K562 (cell line): ENCODE measurements around the gene THAP5. TPM values are rescaled to one million over a fixed set of nuclear protein-coding genes. Genes with fewer than 3 reads are reported as not detected.
A peak's percentile ranks its signal among the peaks of the same experiment; 100 is the strongest.

Source experiments
- ATAC-seq: fragments of 200-7000 bp; cut with Tn5 transposase; 3 replicates; pipeline ENCODE4 v1.9.1; 2020; ENCODE audit warnings: moderate library complexity
- BruUV-seq: library from RNA; stranded (reverse); fragments of 400-500 nt; replicated peaks from 2 replicates; lab custom pipeline; 2021; lab: Mats Ljungman, UMichigan
- CTCF ChIA-PET: fragments of 300-600 bp; formaldehyde crosslinking; extraction: SDS; loops from one replicate; lab custom pipeline; 2021; ENCODE audit warnings: low intra/inter-chr PET ratio; lab: Yijun Ruan, JAX
- POLR2A ChIA-PET: fragments of 300-600, 350-650 bp; sonication (Branson Sonifier 250); formaldehyde crosslinking; extraction: SDS; loops from one replicate; lab custom pipeline; 2021; ENCODE audit warnings: antibody characterized with exemption, inconsistent platforms; lab: Yijun Ruan, JAX
- DNase-seq, 4 experiments: peaks; one replicate each; pipeline versions ENCODE4 v3.0.0 to v3.0.0-alpha.2; 2011 to 2018; ENCODE audit warnings: low spot score in 3 of 4, mixed read lengths in 3 of 4; ENCODE audit errors: extremely low read depth in 1 of 4
- FAIRE-seq: peaks from 2 replicates; lab custom pipeline; 2011; peaks lifted over from hg19 to GRCh38; lab: Jason Lieb, UNC
- H2AFZ ChIP-seq: 2 replicates; pipeline ENCODE4 v1.6.0; 2011; ENCODE audit warnings: low read depth, low read length, control low read depth, inconsistent platforms
- H3K27ac ChIP-seq: fragments of 200-600 bp; 3 replicates; pipeline ENCODE4 v1.8.0; 2011; ENCODE audit warnings: low read depth, mild to moderate bottlenecking, control low read depth, inconsistent platforms, low read length, moderate library complexity, mixed read lengths; ENCODE audit errors: extremely low read depth
- H3K27me3 ChIP-seq, 2 experiments: fragments of 300-600 bp in 1 of 2; 2 replicates in 1 of 2; 3 replicates in 1 of 2; pipeline versions ENCODE4 v1.6.0 to v1.8.0; 2011; ENCODE audit warnings: inconsistent platforms in 2 of 2, low read length in 2 of 2, mild to moderate bottlenecking in 1 of 2, mixed read lengths in 1 of 2, moderate library complexity in 1 of 2; ENCODE audit not compliant: control insufficient read depth in 2 of 2, insufficient read depth in 2 of 2
- H3K36me3 ChIP-seq: fragments of 300-600 bp; 3 replicates; pipeline ENCODE4 v1.8.0; 2011; ENCODE audit warnings: mild to moderate bottlenecking, low read length, inconsistent platforms; ENCODE audit not compliant: control insufficient read depth, insufficient read depth
- H3K4me1 ChIP-seq, 2 experiments: fragments of 200-600 bp in 1 of 2; replicated peaks in 1 of 2; 2 replicates in 1 of 2; 3 replicates in 1 of 2; pipeline versions ENCODE4 v1.5.1 to v1.8.0; 2011; ENCODE audit warnings: inconsistent platforms in 2 of 2, low read length in 2 of 2, mild to moderate bottlenecking in 1 of 2, mixed read lengths in 1 of 2, moderate library complexity in 1 of 2; ENCODE audit not compliant: control insufficient read depth in 2 of 2, insufficient read depth in 2 of 2
- H3K4me2 ChIP-seq: 2 replicates; pipeline ENCODE4 v1.6.1; 2011; ENCODE audit warnings: low read length, control low read depth, inconsistent platforms, mixed read lengths; ENCODE audit not compliant: insufficient read depth
- H3K4me3 ChIP-seq: fragments of 200-600 bp; sonication (generic), shearing (Covaris generic); 2 replicates; pipeline ENCODE4 v1.5.1; 2016; ENCODE audit warnings: control low read depth, inconsistent platforms
- H3K79me2 ChIP-seq: fragments of 200-600 bp; 3 replicates; pipeline ENCODE4 v1.8.0; 2011; ENCODE audit warnings: low read length, inconsistent platforms; ENCODE audit not compliant: control insufficient read depth, insufficient read depth
- H3K9ac ChIP-seq, 2 experiments: 2 replicates each; pipeline versions ENCODE4 v1.6.0 to v1.6.1; 2011; ENCODE audit warnings: low read depth in 2 of 2, low read length in 2 of 2, control low read depth in 1 of 2, inconsistent platforms in 1 of 2, mild to moderate bottlenecking in 1 of 2, mixed read lengths in 1 of 2; ENCODE audit not compliant: insufficient read depth in 1 of 2
- H3K9me1 ChIP-seq: one replicate; pipeline ENCODE4 v1.6.0; 2011; ENCODE audit warnings: inconsistent platforms, mild to moderate bottlenecking, low read length, moderate library complexity; ENCODE audit not compliant: control insufficient read depth, insufficient read depth
- H3K9me3 ChIP-seq: replicated peaks from 2 replicates; pipeline ENCODE4 v1.5.1; 2011; ENCODE audit warnings: low read depth, low read length, inconsistent platforms; ENCODE audit not compliant: control insufficient read depth, insufficient read depth
- H4K20me1 ChIP-seq: replicated peaks from 2 replicates; pipeline ENCODE4 v1.6.1; 2011; ENCODE audit warnings: low read length, inconsistent platforms, mixed read lengths; ENCODE audit not compliant: control insufficient read depth, insufficient read depth
- FOXA3 ChIP-seq, 2 experiments: fragments of 450-650 bp in 1 of 2; sonication (generic) in 1 of 2; formaldehyde crosslinking; IDR thresholded peaks in 1 of 2; conservative IDR thresholded peaks in 1 of 2; 2 replicates each; pipeline versions ENCODE4 v1.4.0 to v1.8.0; 2020 to 2022; ENCODE audit warnings: mild to moderate bottlenecking in 2 of 2, missing genetic modification reagents in 1 of 2
- LEF1 ChIP-seq: fragments of 450-650 bp; IDR thresholded peaks from 2 replicates; pipeline ENCODE4 v1.6.1; 2016; ENCODE audit warnings: mild to moderate bottlenecking
- NFIC ChIP-seq: fragments of 450-650 bp; IDR thresholded peaks from 2 replicates; pipeline ENCODE4 v1.6.1; 2017; ENCODE audit warnings: mild to moderate bottlenecking, inconsistent platforms
- SMAD1 ChIP-seq: fragments of 150-350 bp; IDR thresholded peaks from 2 replicates; pipeline ENCODE4 v1.6.1; 2014; ENCODE audit warnings: low read length, low read depth; ENCODE audit not compliant: partially characterized antibody
- ZFPM2 ChIP-seq: fragments of 250-450 bp; sonication (Bioruptor Pico); IDR thresholded peaks from 2 replicates; pipeline ENCODE4 v1.5.1; 2022; ENCODE audit warnings: mild to moderate bottlenecking
- ZKSCAN8 ChIP-seq: fragments of 200-800 bp; sonication (Bioruptor generic); IDR thresholded peaks from 2 replicates; pipeline ENCODE4 v1.6.1; 2016; ENCODE audit warnings: missing genetic modification characterization, missing compliant biosample characterization
- ZNF175 ChIP-seq: fragments of 200-800 bp; sonication (Bioruptor generic); IDR thresholded peaks from 2 replicates; pipeline ENCODE4 v1.6.1; 2016; ENCODE audit warnings: low read depth, mild to moderate bottlenecking, missing genetic modification characterization, missing compliant biosample characterization
- ZNF232 ChIP-seq: sonication (generic); formaldehyde crosslinking; IDR thresholded peaks from 2 replicates; pipeline ENCODE4 v1.8.0; 2022; ENCODE audit warnings: mild to moderate bottlenecking, missing genetic modification reagents
- WGBS: fragments of 100-300 bp; shearing (Covaris generic); methylation state at CpG from one replicate; pipeline ENCODE4 v1.1.6; 2016; ENCODE audit warnings: low coverage, mixed read lengths; ENCODE audit not compliant: insufficient coverage; ENCODE audit errors: missing lambda C conversion rate; 5-methylcytosine and 5-hydroxymethylcytosine counted together
- in situ Hi-C: fragments of 300-500 bp; cut with MboI; formaldehyde crosslinking; loops from 4 replicates; pipeline ENCODE4 v1.15.0; 2018; ENCODE audit warnings: inconsistent platforms, mixed read lengths
- intact Hi-C: fragments of 100-400 bp; cut with micrococcal nuclease; formaldehyde crosslinking; loops from 2 replicates; pipeline ENCODE4 v1.14.2; 2022
- polyA plus RNA-seq, 8 experiments: library from polyadenylated mRNA; depleted of rRNA in 4 of 8; stranded (reverse) in 5 of 8; unstranded in 3 of 8; fragments of >200 nt; fragmentation: Nextera tagmentation in 2 of 8; fragmentation: Illumina TruSeq in 1 of 8; extraction: Ambion mirVana in 2 of 8; extraction: Trizol in 1 of 8; gene quantifications; 2 replicates each; pipeline versions ENCODE4 v1.2.1 to v1.2.3, GENCODE V29; 2011 to 2014; ENCODE audit warnings: inconsistent platforms in 1 of 8, missing spikeins in 1 of 8
- total RNA-seq, 7 experiments: library from RNA; depleted of rRNA in 6 of 7; stranded (reverse); fragments of >200 nt in 6 of 7; fragmentation: Illumina TruSeq in 2 of 7; extraction: Trizol in 2 of 7; gene quantifications; 2 replicates each; pipeline versions ENCODE4 v1.2.1 to v1.2.3, GENCODE V29; 2011 to 2021; ENCODE audit warnings: low replicate concordance in 1 of 7
- TF ChIP-seq, protein P1 (sequence below): fragments of 450-650 bp; formaldehyde crosslinking; IDR thresholded peaks from 2 replicates; pipeline ENCODE4 v1.4.0; 2020; ENCODE audit warnings: mild to moderate bottlenecking, moderate library complexity
- TF ChIP-seq, protein P2 (sequence below): fragments of 450-650 bp; formaldehyde crosslinking; IDR thresholded peaks from 2 replicates; pipeline ENCODE4 v1.4.0; 2022; ENCODE audit warnings: mild to moderate bottlenecking, moderate library complexity
- TF ChIP-seq, protein P3 (sequence below): fragments of 250-450 bp; sonication (Bioruptor Pico); IDR thresholded peaks from 2 replicates; pipeline ENCODE4 v1.4.0; 2020; ENCODE audit warnings: mild to moderate bottlenecking, moderate library complexity
- TF ChIP-seq, protein P4 (sequence below): fragments of 450-650 bp; IDR thresholded peaks from 2 replicates; pipeline ENCODE4 v1.6.1; 2016
- TF ChIP-seq, protein P5 (sequence below): sonication (generic); formaldehyde crosslinking; IDR thresholded peaks from 2 replicates; pipeline ENCODE4 v1.8.1; 2023; ENCODE audit warnings: mild to moderate bottlenecking, missing genetic modification reagents

Gene THAP5
- total and polyA plus RNA-seq, 9 of the 15 experiments (the other 6 are each of a cell fraction or from before 2014, with no cell fraction given) = 16.5 to 58.1 (median 28.2) TPM

DNA sequence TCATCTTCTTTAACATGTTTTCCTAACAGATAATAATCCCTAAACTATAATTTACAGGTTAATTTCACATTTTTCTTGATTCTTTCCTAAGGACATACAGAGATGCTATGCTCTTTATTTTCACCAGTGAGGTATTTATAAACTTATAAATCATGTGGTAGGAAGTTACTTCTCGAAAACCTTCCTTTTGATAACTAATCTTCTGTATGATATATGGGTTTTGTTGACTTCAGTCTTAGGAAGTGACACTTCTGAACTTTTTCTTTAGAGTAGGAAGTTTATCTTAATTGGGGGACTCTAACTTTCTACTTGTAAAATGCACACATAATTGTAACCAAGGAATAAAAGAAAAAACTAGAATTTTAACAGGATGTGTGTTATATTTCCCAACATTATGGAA is 33.8 kb downstream of the THAP5 start:
- Histone ChIP-seq H3K4me2 (no peak overlapping the region), H3K9ac (no peak overlapping the region), H3K4me3 (no peak overlapping the region), H3K4me1 (peaks cover 9 to 36% of the 10 kb centered on the region in 2 experiments), H3K9me3 (no peaks in the 10 kb centered on the region), H3K27ac (no peak overlapping the region; the same call in 2 of the 3 replicates), H3K9me1 (no peaks in the 10 kb centered on the region), H2AFZ (peak overlapping the region; percentile 42), H3K79me2 (no peaks in the 10 kb centered on the region), H4K20me1 (no peaks in the 10 kb centered on the region), H3K36me3 (no peaks in the 10 kb centered on the region), H3K27me3 (no peaks in the 10 kb centered on the region)
- BruUV-seq = no TSS peak
- POLR2A ChIA-PET = no interaction called here
- no peak for FAIRE-seq
- no peak for ATAC-seq
- in situ Hi-C loops = no loop called here
- CTCF ChIA-PET = no interaction called here
- 0% methylated on average over 1 of the region's 1 CpG for WGBS
- intact Hi-C loops = no loop called here
- no peak for DNase-seq
- no peak for TF ChIP-seq SMAD1
- 0 out of 2 replicates have a peak, but pooled peaks have one; percentile 11 for TF ChIP-seq LEF1
- TF ChIP-seq, protein P1, sequence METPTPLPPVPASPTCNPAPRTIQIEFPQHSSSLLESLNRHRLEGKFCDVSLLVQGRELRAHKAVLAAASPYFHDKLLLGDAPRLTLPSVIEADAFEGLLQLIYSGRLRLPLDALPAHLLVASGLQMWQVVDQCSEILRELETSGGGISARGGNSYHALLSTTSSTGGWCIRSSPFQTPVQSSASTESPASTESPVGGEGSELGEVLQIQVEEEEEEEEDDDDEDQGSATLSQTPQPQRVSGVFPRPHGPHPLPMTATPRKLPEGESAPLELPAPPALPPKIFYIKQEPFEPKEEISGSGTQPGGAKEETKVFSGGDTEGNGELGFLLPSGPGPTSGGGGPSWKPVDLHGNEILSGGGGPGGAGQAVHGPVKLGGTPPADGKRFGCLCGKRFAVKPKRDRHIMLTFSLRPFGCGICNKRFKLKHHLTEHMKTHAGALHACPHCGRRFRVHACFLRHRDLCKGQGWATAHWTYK (CRISPR knock-in tag) = no peak
- TF ChIP-seq ZNF232 = no peak
- TF ChIP-seq, protein P2, sequence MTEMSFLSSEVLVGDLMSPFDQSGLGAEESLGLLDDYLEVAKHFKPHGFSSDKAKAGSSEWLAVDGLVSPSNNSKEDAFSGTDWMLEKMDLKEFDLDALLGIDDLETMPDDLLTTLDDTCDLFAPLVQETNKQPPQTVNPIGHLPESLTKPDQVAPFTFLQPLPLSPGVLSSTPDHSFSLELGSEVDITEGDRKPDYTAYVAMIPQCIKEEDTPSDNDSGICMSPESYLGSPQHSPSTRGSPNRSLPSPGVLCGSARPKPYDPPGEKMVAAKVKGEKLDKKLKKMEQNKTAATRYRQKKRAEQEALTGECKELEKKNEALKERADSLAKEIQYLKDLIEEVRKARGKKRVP = no peak
- TF ChIP-seq NFIC = no peak
- no peak for TF ChIP-seq ZKSCAN8
- no peak; a peak in 1 of 4 replicates for TF ChIP-seq FOXA3 (CRISPR knock-in tag; conservative IDR thresholded peaks at IDR 0.05 in 1 of 2, IDR thresholded peaks at IDR 0.05 in 1 of 2)
- TF ChIP-seq, protein P3, sequence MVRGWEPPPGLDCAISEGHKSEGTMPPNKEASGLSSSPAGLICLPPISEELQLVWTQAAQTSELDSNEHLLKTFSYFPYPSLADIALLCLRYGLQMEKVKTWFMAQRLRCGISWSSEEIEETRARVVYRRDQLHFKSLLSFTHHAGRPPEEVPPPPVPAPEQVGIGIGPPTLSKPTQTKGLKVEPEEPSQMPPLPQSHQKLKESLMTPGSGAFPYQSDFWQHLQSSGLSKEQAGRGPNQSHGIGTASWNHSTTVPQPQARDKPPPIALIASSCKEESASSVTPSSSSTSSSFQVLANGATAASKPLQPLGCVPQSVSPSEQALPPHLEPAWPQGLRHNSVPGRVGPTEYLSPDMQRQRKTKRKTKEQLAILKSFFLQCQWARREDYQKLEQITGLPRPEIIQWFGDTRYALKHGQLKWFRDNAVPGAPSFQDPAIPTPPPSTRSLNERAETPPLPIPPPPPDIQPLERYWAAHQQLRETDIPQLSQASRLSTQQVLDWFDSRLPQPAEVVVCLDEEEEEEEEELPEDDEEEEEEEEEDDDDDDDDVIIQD (CRISPR knock-in tag) = no peak
- TF ChIP-seq ZFPM2 (CRISPR knock-in tag) = no peak
- TF ChIP-seq, protein P4, sequence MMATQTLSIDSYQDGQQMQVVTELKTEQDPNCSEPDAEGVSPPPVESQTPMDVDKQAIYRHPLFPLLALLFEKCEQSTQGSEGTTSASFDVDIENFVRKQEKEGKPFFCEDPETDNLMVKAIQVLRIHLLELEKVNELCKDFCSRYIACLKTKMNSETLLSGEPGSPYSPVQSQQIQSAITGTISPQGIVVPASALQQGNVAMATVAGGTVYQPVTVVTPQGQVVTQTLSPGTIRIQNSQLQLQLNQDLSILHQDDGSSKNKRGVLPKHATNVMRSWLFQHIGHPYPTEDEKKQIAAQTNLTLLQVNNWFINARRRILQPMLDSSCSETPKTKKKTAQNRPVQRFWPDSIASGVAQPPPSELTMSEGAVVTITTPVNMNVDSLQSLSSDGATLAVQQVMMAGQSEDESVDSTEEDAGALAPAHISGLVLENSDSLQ = peak; percentile 86
- TF ChIP-seq, protein P5, sequence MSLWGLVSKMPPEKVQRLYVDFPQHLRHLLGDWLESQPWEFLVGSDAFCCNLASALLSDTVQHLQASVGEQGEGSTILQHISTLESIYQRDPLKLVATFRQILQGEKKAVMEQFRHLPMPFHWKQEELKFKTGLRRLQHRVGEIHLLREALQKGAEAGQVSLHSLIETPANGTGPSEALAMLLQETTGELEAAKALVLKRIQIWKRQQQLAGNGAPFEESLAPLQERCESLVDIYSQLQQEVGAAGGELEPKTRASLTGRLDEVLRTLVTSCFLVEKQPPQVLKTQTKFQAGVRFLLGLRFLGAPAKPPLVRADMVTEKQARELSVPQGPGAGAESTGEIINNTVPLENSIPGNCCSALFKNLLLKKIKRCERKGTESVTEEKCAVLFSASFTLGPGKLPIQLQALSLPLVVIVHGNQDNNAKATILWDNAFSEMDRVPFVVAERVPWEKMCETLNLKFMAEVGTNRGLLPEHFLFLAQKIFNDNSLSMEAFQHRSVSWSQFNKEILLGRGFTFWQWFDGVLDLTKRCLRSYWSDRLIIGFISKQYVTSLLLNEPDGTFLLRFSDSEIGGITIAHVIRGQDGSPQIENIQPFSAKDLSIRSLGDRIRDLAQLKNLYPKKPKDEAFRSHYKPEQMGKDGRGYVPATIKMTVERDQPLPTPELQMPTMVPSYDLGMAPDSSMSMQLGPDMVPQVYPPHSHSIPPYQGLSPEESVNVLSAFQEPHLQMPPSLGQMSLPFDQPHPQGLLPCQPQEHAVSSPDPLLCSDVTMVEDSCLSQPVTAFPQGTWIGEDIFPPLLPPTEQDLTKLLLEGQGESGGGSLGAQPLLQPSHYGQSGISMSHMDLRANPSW (CRISPR knock-in tag) = no peak
- no peak for TF ChIP-seq ZNF175 (CRISPR knock-in tag)
